ENCODE data around the gene GASK1A. TPM values are rescaled to one million over a fixed set of nuclear protein-coding genes. Genes with fewer than 3 reads are reported as not detected.

Gene GASK1A
- total RNA-seq, 1 experiment from 2014 or later: not detected

GRCh38 chr3:43094851-43095250 lies 115.7 kb downstream of the GASK1A start:
- BruUV-seq (replicated peaks): no TSS peak
- ATAC-seq (no peak), DNase-seq (ENCODE audit: low read depth, low spot score) (no peak)
- in situ Hi-C loops (cut with HindIII; ENCODE audit: low pct_unique_long_range_greater_than_20kb, low sequenced_read_pairs): no loop called here
- H3K4me3 ChIP-seq (ENCODE audit: low read depth in 2 of 2, low read length in 2 of 2): no peak overlapping the region
- H3K9me3 ChIP-seq (ENCODE audit: control insufficient read depth, insufficient read depth, low read depth, low read length): no peaks in the 10 kb centered on the region
- H3K27me3 ChIP-seq (ENCODE audit: control insufficient read depth, insufficient read depth, low read length): no peaks in the 10 kb centered on the region
- no peaks in the 10 kb centered on the region for H3K4me1 ChIP-seq (ENCODE audit: control insufficient read depth, insufficient read depth, low read length)
- no peak for TF ChIP-seq REST (IDR thresholded peaks at IDR 0.05; ENCODE audit: insufficient read depth in 1 of 2, low read depth in 2 of 2, low read length in 1 of 2)
- no peak for TF ChIP-seq SIN3A (IDR thresholded peaks at IDR 0.05; ENCODE audit: borderline replicate concordance, insufficient read depth, low read depth, low read length)
- TF ChIP-seq TCF7L2 (IDR thresholded peaks at IDR 0.05; ENCODE audit: low read depth, low read length): no peak
- no peak for TF ChIP-seq POLR2AphosphoS5 (IDR thresholded peaks at IDR 0.05; ENCODE audit: low read depth, low read length)
- TF ChIP-seq CTCF (IDR thresholded peaks at IDR 0.05): no peak
- no peak overlapping the region for H3K27ac ChIP-seq (ENCODE audit: low read length)
- ChIA-PET POLR2A (no interaction called here), CTCF (no interaction called here)
- no peaks in the 10 kb centered on the region for H3K36me3 ChIP-seq (ENCODE audit: control insufficient read depth, insufficient read depth, low read length)
- intact Hi-C loops (cut with micrococcal nuclease; ENCODE audit: unreplicated experiment): no loop called here

GRCh38 chr3:43095370-43095769 lies 116.3 kb downstream of the GASK1A start:
- no peak for TF ChIP-seq POLR2AphosphoS5 (IDR thresholded peaks at IDR 0.05; ENCODE audit: low read depth, low read length)
- no peak for TF ChIP-seq TCF7L2 (IDR thresholded peaks at IDR 0.05; ENCODE audit: low read depth, low read length)
- no peak for TF ChIP-seq REST (IDR thresholded peaks at IDR 0.05; ENCODE audit: insufficient read depth in 1 of 2, low read depth in 2 of 2, low read length in 1 of 2)
- no peak for TF ChIP-seq CTCF (IDR thresholded peaks at IDR 0.05)
- TF ChIP-seq SIN3A (IDR thresholded peaks at IDR 0.05; ENCODE audit: borderline replicate concordance, insufficient read depth, low read depth, low read length): no peak
- H3K36me3 ChIP-seq (ENCODE audit: control insufficient read depth, insufficient read depth, low read length): no peaks in the 10 kb centered on the region
- no peaks in the 10 kb centered on the region for H3K4me1 ChIP-seq (ENCODE audit: control insufficient read depth, insufficient read depth, low read length)
- no peaks in the 10 kb centered on the region for H3K9me3 ChIP-seq (ENCODE audit: control insufficient read depth, insufficient read depth, low read depth, low read length)
- ATAC-seq (no peak), DNase-seq (ENCODE audit: low read depth, low spot score) (no peak)
- no peak overlapping the region for H3K4me3 ChIP-seq (ENCODE audit: low read depth in 2 of 2, low read length in 2 of 2)
- H3K27ac ChIP-seq (ENCODE audit: low read length): no peak overlapping the region
- CTCF ChIA-PET: no interaction called here
- BruUV-seq (replicated peaks): no TSS peak
- in situ Hi-C loops (cut with HindIII; ENCODE audit: low pct_unique_long_range_greater_than_20kb, low sequenced_read_pairs) (no loop called here), intact Hi-C loops (cut with micrococcal nuclease; ENCODE audit: unreplicated experiment) (no loop called here)
- POLR2A ChIA-PET: no interaction called here
- no peaks in the 10 kb centered on the region for H3K27me3 ChIP-seq (ENCODE audit: control insufficient read depth, insufficient read depth, low read length)
